Measurements from ENCODE around the gene CCDC24.

Gene CCDC24

DNA sequence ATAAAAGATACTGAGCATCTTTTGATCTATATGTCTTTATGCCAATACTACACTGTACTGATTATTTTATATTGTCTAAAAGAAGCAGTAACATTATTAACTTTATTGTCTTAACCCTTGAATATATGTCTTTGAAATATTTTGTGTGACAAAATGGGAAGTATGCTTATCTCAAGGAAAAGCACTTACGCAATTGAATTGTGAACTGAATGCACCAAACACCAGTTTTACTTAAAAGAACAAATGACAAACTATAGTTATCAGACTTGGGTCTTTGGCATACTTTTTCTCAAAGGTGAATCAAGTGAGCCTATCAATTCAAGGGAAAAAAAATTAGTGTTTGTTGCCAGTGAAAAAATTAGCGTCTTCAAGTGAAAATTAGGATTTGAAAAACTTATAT is 49.0 kb downstream of the CCDC24 start:
- DNase-seq (ENCODE audit: low read depth), result no peak

DNA sequence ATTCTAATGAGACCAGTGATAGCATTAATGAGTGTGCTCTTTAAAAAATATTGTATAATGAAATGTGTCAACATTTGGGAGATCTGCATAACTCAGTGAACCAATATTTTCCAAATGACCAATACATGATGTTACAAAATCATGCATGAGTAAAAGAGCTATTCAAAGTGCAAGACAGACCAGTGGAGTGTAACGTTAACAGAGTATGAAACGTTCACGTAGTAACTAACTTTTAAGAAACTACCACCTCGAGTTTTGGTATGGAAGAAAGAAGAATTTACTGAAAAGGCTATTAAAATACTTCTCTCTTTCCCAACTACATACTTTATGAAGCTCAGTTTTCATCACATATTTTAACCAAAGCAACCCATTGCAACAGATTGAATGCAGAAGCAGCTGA is 49.4 kb downstream of the CCDC24 start:
- no peak for DNase-seq (ENCODE audit: low read depth)

DNA sequence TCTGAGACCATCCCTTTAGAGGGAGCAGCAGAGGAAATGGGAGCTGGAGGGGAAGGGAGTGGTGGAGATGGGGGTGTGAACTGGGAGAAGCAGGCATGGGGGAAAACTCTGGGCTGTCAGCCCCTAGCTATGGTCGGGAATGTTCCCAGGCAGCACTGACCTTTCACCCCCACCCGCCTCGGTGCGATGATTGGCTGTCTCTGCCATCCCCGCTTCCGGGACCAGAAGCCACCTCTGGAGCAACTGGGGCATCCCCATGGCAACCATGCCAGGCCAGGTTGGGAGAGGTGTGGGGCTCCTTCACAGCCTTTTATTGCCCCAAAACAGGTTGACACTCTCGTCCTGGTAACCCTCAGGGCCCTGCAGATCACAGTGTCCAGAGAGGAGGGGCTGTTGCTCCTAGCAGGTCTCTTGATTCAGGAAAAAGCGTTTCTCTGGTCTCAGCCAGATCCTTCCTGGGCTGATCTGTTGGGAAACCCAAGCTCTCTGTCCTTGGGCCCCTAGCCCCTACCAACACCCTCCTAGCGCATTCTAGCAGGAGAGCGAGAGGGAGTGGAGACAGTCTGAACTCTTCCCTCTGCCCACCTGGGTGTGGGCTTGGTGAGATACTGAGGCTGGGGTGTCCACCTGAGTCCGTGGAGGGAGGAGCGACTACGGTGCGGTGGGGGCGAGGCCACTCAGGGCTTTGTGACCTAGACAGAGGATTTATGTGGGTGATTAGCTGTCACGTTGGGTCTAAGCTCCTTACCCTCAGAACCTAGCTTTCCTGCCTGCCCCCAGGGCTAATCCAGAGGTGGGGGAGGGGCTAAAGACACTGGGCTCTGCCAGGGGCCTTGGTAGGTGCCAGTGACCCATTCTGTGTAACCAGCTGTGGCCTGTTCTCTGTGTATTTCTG is 52.0 kb downstream of the CCDC24 start:
- no peak for DNase-seq (ENCODE audit: low read depth)

DNA sequence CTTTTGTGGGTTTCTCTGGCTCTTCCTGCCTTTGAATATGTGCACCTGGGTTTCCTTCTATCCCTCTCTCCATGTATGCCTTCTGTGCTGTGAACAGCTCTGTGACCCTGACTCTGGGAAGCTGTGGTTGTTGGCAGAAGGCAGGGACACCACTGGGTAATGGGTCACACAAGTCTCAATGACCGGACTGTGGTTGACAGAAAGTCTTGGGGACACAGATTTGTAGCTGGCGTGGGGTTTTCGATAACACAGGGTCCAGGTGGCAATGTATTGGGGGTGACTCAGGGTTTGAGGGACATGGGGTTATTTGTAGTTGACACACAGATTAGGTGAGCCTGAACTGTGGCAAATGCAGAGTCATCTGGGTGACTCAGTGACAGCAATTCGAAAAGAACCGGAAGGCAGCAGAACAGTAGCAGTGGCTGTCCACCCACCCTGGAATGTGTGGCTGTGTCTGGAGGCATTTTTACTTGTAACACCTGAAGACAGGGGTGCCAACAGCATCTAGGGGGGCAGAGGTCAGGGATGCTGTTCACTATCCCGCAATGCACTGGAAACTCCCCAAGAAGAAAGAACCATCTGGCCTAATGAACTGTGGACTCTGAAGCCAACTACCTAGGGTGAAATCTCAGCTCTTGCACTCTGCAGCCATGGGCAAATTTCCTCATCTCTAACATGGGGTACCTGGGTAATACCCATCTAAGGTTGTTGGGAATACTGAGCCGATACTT is 52.8 kb downstream of the CCDC24 start:
- DNase-seq (ENCODE audit: low read depth), result no peak

DNA sequence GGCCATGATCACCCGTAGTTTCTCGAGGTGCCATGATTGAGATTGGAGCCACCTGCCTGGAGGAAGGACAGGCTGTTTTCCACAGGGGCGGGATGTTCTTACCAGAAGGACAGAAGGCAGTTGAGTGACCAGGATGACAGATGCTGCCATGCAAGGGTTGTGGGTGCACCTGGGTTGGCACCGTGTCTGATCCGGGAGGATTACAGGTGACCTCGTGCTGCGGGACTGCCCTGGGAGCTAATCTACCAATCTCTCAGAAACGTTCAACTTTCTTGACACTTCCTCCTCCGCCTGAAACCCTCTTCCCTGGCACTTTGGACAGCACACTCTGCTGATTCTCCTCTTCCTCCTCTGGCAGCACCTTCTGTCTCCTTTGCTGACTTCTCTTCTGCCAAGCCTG is 53.7 kb downstream of the CCDC24 start:
- DNase-seq (ENCODE audit: low read depth), result no peak

All from stimulated activated CD8-positive, alpha-beta memory T cell treated with anti-CD3 and anti-CD28 coated beads, Interleukin-7, amount 100 ng/mL, for 24 hours (primary cell).